DMS 273 (cell line): ENCODE data around the gene KLHL22.
A peak's percentile ranks its signal among the peaks of the same experiment; 100 is the strongest.

Source experiments
- DNase-seq: peaks from one replicate; lab custom pipeline; 2025; ENCODE audit not compliant: unreplicated experiment; lab: John Stamatoyannopoulos, UW

KLHL22 gene

DNA sequence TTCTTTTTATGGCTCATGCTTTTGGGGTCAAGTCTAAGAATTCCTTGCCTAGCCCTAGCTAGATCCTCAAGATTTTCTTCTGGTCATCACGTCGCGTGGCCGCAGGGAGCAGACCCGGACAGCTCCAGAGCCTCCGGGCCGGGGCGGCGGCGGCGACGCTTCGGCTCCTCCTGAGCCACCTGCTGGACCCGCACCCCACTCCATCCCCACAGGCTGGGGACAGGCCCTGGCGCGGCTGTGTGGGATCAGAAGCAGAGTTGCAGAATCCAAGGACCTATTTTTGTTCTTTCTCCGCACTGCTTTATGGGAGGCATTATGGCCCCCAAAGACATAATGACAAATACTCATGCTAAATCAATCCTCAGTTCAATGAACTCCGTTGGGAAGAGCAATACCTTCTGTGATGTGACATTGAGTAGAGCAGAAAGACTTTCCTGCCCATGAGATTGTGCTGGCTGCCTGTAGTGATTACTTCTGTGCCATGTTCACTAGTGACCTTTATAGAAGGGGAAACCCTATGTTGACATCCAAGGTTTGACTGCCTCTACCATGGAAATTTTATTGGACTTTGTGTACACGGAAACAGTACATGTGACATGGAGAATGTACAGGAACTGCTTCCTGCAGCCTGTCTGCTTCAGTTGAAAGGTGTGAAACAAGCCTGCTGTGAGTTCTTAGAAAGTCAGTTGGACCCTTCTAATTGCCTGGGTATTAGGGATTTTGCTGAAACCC is 45.6 kb downstream of the KLHL22 start:
- DNase-seq, result no peak

DNA sequence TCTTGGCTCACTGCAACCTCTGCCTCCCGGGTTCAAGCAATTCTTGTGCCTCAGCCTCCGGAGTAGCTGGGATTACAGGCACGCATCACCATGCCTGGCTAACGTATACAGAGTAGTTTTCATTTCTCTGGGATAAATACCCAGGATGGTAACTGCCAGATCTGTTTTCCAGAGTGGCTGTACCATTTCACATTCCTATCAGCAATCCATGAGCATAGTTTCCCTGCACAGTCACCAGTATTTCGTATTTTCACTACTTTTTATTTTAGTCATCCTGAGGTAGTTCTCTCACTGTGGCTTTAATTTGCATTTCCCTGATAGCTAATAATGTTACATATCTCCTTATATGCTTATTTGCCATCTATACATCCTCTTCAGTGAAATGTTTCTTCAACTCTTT is 47.0 kb downstream of the KLHL22 start:
- DNase-seq, result no peak

- no peak for DNase-seq
Measured at GRCh38 chr22:20446383-20446970, 49.1 kb downstream of the KLHL22 start.

GRCh38 chr22:20444325-20444724 is 51.3 kb downstream of the KLHL22 start:
- DNase-seq, result no peak

- no peak for DNase-seq
Measured at GRCh38 chr22:20442485-20443284, 52.9 kb downstream of the KLHL22 start.

DNA sequence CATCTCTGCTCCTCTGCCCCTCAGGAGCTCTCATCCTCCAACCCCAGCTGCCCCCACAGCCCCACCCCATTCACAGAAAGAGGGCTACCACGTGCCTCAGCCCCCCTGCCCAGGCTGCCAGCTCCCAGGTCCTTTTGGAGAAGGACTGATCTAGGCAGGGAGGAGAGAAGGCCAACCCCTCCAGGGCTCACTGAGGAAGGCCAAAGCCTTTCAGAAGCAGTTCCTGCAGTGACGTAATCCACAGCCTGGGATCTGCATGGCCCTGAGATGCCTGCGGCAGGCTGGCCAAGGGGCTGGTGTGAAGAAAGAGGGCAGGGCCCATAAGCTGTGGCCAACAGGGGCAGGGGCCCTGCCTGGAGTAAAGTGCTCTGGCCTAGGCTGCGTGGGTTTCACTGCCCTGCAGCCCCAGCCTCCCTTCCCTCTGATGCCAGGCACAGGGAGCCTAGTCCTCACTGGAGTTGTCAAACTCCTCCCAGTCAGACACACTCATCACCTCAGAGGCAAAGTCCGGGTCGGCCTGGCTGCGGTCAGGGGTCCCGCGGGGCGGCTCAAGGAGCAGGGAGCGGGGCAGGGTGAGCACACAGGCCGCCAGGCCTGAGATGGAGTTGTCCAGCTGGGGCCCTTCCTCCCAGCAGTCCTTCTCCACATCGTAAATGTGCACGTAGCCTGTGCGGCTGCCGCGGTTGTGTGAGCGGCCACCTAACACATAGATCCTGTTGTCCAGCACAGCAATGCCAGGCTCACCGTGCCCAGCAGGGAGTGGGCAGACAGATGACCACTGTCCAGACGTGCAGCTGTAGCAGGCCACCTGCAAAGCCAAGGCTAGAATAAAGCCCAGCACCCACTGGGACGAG is 53.7 kb downstream of the KLHL22 start:
- no peak for DNase-seq

DNA sequence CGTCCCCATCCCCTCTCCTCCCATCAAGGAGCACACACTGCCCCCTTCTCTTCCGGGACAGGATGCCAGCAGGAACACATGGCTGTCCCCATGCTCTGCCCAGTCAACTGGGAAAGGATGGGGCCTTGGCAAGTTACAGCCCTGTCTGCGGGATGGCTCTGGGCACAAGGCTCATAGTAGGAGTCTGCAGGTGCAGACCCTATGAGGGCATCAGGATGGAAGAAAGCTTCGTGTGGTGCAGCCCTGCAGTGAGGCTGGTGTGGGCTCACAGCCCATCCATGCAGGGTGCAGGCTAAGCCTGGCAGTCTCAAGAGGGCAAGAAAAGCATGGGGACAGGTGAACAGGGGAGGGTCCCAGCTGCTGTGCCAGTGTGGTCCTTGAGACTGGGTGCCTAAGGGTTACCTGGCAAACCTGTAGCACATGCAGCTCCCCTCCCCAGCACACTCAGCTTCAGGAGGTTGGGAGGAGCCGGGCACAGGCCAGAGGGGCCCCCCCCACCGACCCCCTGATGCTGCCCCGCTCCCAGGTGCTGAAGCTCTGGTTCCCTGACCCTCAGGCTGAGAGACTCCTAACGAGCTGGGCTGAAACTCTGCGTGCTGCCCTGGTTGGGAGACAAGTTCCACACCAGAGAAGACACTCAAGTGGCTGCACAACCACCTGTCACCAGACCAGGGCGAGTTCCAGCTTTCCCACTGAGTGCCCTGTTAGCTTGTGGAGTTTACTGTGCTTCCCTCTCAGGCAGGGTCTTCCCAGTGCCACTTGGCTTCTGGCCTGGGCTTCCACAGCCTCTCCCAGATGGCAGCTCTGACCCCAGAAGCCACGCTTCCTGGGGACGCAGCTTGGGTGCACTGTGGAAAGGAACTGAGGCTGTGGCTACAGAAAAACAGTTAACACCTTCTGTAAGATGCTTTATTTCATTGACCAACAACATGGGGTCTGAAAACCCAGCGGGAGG is 54.7 kb downstream of the KLHL22 start:
- no peak for DNase-seq

DNA sequence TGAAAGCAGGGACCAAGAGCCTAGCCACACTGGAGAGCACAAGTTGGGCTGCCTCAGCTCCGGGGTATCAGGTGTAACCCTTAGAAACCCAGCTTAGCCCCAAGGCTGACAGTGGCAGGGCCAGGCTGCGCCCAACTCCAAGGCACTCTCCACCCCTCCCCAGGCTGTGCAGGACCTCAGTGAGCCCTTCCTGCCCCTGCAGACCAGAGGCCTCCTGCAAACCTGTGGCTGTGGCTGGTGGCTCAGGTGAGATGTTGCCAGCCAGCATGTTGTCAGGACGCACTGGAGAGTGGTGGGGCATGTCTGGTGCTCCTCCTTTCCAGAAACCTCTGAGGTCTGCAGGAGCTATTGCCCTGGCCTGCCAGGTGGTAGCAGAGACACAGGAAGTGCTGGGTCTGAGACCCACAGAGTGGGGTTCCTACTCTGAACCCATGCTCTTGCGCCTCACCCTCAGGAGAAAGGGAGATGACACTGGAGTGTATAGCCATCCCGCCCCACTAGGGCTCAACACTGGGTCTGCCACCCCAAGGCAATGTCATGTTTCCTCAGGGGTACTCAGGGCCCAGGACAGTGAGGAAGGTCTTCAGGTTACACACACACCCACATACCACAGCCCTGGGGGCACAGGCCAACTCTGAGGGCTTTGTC is 55.5 kb downstream of the KLHL22 start:
- DNase-seq, result no peak

DNA sequence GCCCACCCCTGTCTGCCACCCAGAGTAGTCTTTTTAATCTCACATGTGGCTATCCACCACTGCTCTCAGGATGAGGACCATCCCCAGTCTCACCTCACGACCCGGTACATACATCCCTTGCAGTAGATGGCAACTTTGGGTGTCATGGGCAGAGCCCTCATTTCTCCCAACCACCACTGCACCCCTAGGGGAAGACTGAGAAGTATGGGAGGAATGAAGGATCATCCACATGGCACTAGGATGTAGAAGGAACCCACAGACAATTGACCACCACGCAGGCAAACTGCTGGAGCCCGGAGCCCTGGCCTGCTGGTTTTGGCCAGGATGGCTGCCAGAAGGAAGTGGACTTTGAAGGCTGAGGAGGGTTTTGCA is 56.1 kb downstream of the KLHL22 start:
- DNase-seq, result no peak

DNA sequence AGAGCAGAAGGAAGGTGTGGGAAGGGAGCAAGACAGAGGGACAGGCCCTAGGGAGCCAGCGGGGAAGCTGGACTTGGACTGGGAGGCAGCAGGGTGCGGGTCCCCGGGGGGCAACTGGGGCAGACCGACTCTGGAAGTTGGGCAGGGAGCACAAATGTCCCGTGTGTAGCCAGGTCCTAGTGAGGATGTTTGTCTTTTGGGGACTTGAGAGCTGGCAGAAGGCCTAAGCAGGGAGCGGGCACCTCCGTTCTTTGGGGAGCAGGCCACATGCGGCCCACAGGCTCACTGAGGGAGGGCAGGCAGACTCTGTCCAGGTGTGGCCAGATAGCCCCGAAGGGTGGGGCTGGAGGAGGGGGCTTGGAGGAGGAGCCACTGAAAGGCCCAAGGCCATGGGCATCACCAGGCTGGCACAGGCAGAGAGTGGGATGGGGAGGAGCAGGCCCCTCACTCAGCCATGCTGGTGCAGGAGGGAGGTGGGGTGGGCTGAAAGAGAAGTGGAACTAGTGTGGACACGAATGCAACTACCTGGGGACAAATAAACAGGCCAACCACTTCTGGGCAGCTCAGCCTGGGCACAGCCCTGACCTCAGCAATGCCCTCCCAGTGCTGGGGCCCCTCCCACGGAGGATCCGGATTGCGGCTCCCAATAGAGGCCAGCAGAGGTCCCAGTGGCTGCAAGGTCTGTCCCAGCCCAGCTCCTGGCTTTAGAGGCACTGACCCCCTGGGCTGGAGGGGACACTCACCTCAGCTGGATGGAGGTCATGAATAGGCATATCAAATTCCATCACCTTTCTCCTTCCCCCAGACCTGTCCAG is 56.7 kb downstream of the KLHL22 start:
- peak; percentile 28 for DNase-seq

DNA sequence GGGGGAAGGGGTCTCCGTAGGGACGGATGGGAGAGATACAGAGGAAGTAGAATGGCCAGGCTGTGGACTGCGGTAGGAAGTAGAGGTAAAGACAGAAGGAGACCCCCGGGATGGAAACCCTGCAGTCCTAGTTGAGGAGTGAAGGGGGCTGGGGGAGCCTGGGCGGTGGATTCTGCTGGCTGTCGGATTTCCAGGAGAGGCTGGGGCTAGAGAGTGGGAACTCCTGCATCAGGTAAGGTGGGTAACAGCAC is 57.2 kb downstream of the KLHL22 start:
- no peak for DNase-seq

GRCh38 chr22:20437613-20438426 is 57.8 kb downstream of the KLHL22 start, which contains the start of gene SCARF2:
Gene SCARF2 (minus strand): TSS chr22:20437825. CDS start chr22:20437754, 71 bp downstream.
- DNase-seq, result peak; percentile 40

GRCh38 chr22:20436768-20437612 is 58.6 kb downstream of the KLHL22 start:
- peak; percentile 33 for DNase-seq

- peak; percentile 67 for DNase-seq
Measured at GRCh38 chr22:20436307-20436767, 59.3 kb downstream of the KLHL22 start.

GRCh38 chr22:20435436-20436306 is 59.9 kb downstream of the KLHL22 start:
- DNase-seq, result no peak

DNA sequence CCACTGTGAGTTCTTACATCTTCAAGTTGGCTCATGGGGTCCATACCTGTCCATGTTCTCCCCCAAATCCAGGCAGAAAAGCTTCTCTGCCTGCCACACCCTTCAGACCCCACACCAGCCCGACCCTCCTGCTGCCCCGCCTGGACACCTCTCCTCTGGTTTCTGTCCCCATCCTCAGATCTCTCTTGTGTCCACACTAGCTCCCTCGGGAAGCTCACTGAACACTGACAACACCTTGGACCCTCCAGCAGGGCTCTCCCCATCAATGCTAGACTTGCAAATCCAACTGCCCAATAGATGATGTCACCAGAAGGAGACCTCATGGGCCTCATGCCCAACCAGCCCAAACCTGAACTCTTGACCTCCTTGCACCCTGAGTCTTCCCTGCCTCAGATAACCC is 60.8 kb downstream of the KLHL22 start:
- no peak for DNase-seq
